Anterior cingulate cortex (tissue), 58 donors: ENCODE data around the gene ARID3C.
A peak's percentile ranks its signal among the peaks of the same experiment; 100 is the strongest.

ENCODE experiments used
- DNase-seq, 58 donors: peaks; one replicate each; lab custom pipeline; 2025; lab: John Stamatoyannopoulos, UW

Gene ARID3C

GRCh38 chr9:34633166-34633565 is 4.3 kb upstream of the ARID3C start:
- DNase-seq, result no peak

GRCh38 chr9:34630402-34631154 is 1.7 kb upstream of the ARID3C start:
- DNase-seq, result no peak

GRCh38 chr9:34629491-34629808 is 584 bp upstream of the ARID3C start:
- DNase-seq, result no peak

GRCh38 chr9:34627716-34628655 is 880 bp downstream of the ARID3C start:
- no peak for DNase-seq

GRCh38 chr9:34625186-34625486 is 3.7 kb downstream of the ARID3C start:
- DNase-seq, result no peak

- no peak for DNase-seq
Observed at GRCh38 chr9:34624475-34625185, 4.2 kb downstream of the ARID3C start.

GRCh38 chr9:34623374-34624235 is 5.3 kb downstream of the ARID3C start:
- DNase-seq, result no peak

- DNase-seq, result peak; percentile 38 to 97 (median 90)
Observed at GRCh38 chr9:34620061-34620994, 8.5 kb downstream of the ARID3C start, which contains the start of gene DCTN3. Gene DCTN3, minus strand, starts transcription at chr9:34620495. Its CDS starts 31 bp downstream, at chr9:34620464.

- no peak for DNase-seq
Observed at GRCh38 chr9:34615132-34615531, 13.7 kb downstream of the ARID3C start.

GRCh38 chr9:34612788-34613390 is 16.0 kb downstream of the ARID3C start:
- DNase-seq, result peak in 54 of 58 donors; percentile 17 to 83 (median 55)

- peak in 57 of 58 donors; percentile 30 to 88 (median 74) for DNase-seq
Observed at GRCh38 chr9:34611811-34612787, 16.8 kb downstream of the ARID3C start, which contains the start of gene RPP25L. Gene RPP25L, minus strand, starts transcription at chr9:34612097. Its CDS starts 801 bp downstream, at chr9:34611296.

- DNase-seq, result peak in 8 of 58 donors; percentile 14 to 47 (median 40)
Observed at GRCh38 chr9:34611251-34611810, 17.5 kb downstream of the ARID3C start.

- peak in 1 of 58 donors; percentile 23 for DNase-seq
Observed at GRCh38 chr9:34610434-34611206, 18.2 kb downstream of the ARID3C start.

GRCh38 chr9:34607331-34607730 is 21.5 kb downstream of the ARID3C start:
- no peak for DNase-seq

- no peak for DNase-seq
Observed at GRCh38 chr9:34606905-34607304, 22.0 kb downstream of the ARID3C start.

- DNase-seq, result no peak
Observed at GRCh38 chr9:34606190-34606589, 22.7 kb downstream of the ARID3C start.
